Measurements from ENCODE around the gene KRTAP22-1.

The KRTAP22-1 gene

GRCh38 chr21:30600787-30601186, at the start of gene KRTAP22-1:
Gene KRTAP22-1 (plus strand): TSS chr21:30601087.
- DNase-seq, result no peak

- no peak for DNase-seq
Measured at GRCh38 chr21:30552782-30553181, 48.1 kb upstream of the KRTAP22-1 start.

GRCh38 chr21:30555095-30555494, 45.8 kb upstream of the KRTAP22-1 start:
- no peak for DNase-seq

GRCh38 chr21:30561264-30561895, 39.5 kb upstream of the KRTAP22-1 start, which contains the start of gene KRTAP19-7:
Gene KRTAP19-7 (minus strand): TSS chr21:30561314. CDS start chr21:30561289, 25 bp downstream.
- DNase-seq, result no peak

- no peak for DNase-seq
Measured at GRCh38 chr21:30561957-30562356, 38.9 kb upstream of the KRTAP22-1 start.

- no peak for DNase-seq
Measured at GRCh38 chr21:30563072-30563471, 37.8 kb upstream of the KRTAP22-1 start.

- no peak for DNase-seq
Measured at GRCh38 chr21:30563630-30564029, 37.3 kb upstream of the KRTAP22-1 start.

GRCh38 chr21:30567617-30568016, 33.3 kb upstream of the KRTAP22-1 start:
- DNase-seq, result no peak

- no peak for DNase-seq
Measured at GRCh38 chr21:30577766-30578165, 23.1 kb upstream of the KRTAP22-1 start.

- DNase-seq, result no peak
Measured at GRCh38 chr21:30579346-30579745, 21.5 kb upstream of the KRTAP22-1 start.

- DNase-seq, result no peak
Measured at GRCh38 chr21:30580132-30580531, 20.8 kb upstream of the KRTAP22-1 start.

- no peak for DNase-seq
Measured at GRCh38 chr21:30582870-30583269, 18.0 kb upstream of the KRTAP22-1 start.

- no peak for DNase-seq
Measured at GRCh38 chr21:30590297-30590696, 10.6 kb upstream of the KRTAP22-1 start, which contains the start of gene KRTAP22-2. Gene KRTAP22-2 (minus strand): TSS chr21:30590397.

GRCh38 chr21:30592140-30592539, 8.7 kb upstream of the KRTAP22-1 start, which contains the start of gene KRTAP6-3:
Gene KRTAP6-3 (plus strand): TSS chr21:30592440. CDS start chr21:30592446, 6 bp downstream.
- no peak for DNase-seq

- no peak for DNase-seq
Measured at GRCh38 chr21:30598802-30599201, 2.1 kb upstream of the KRTAP22-1 start, which contains the start of gene KRTAP6-2. Gene KRTAP6-2 (minus strand): TSS chr21:30598902. CDS start chr21:30598874, 28 bp downstream.

- DNase-seq, result no peak
Measured at GRCh38 chr21:30605968-30606367, 5.1 kb downstream of the KRTAP22-1 start.

GRCh38 chr21:30612132-30612531, 11.2 kb downstream of the KRTAP22-1 start:
- no peak for DNase-seq

- DNase-seq, result no peak
Measured at GRCh38 chr21:30613836-30614235, 12.9 kb downstream of the KRTAP22-1 start, which contains the start of gene KRTAP6-1. Gene KRTAP6-1 (minus strand): TSS chr21:30613930. CDS start chr21:30613904, 26 bp downstream.

- no peak for DNase-seq
Measured at GRCh38 chr21:30615199-30615598, 14.3 kb downstream of the KRTAP22-1 start.

GRCh38 chr21:30616125-30616524, 15.2 kb downstream of the KRTAP22-1 start, which contains the start of gene KRTAP20-1:
Gene KRTAP20-1 (plus strand): TSS chr21:30616425. CDS start chr21:30616455, 30 bp downstream.
- no peak for DNase-seq

- no peak for DNase-seq
Measured at GRCh38 chr21:30620080-30620479, 19.2 kb downstream of the KRTAP22-1 start.

- no peak for DNase-seq
Measured at GRCh38 chr21:30620522-30620921, 19.6 kb downstream of the KRTAP22-1 start, which contains the start of gene KRTAP20-4. Gene KRTAP20-4 (plus strand): TSS chr21:30620627.

- DNase-seq, result no peak
Measured at GRCh38 chr21:30623362-30623761, 22.5 kb downstream of the KRTAP22-1 start.

GRCh38 chr21:30625449-30626165, 24.7 kb downstream of the KRTAP22-1 start:
- no peak for DNase-seq
